Measurements from ENCODE around the gene DCN.

GRCh38 chr12:91222746-91223145 lies 40.1 kb upstream of the DCN start:
- no peak for TF ChIP-seq POLR2A (IDR thresholded peaks at IDR 0.05; ENCODE audit: low read depth, low read length)
- TF ChIP-seq, protein P1, sequence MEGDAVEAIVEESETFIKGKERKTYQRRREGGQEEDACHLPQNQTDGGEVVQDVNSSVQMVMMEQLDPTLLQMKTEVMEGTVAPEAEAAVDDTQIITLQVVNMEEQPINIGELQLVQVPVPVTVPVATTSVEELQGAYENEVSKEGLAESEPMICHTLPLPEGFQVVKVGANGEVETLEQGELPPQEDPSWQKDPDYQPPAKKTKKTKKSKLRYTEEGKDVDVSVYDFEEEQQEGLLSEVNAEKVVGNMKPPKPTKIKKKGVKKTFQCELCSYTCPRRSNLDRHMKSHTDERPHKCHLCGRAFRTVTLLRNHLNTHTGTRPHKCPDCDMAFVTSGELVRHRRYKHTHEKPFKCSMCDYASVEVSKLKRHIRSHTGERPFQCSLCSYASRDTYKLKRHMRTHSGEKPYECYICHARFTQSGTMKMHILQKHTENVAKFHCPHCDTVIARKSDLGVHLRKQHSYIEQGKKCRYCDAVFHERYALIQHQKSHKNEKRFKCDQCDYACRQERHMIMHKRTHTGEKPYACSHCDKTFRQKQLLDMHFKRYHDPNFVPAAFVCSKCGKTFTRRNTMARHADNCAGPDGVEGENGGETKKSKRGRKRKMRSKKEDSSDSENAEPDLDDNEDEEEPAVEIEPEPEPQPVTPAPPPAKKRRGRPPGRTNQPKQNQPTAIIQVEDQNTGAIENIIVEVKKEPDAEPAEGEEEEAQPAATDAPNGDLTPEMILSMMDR (IDR thresholded peaks at IDR 0.05; ENCODE audit: extremely low read depth in 1 of 2, insufficient read depth in 1 of 2, low read depth in 1 of 2, low read length in 2 of 2) = no peak
- TF ChIP-seq EZH2 (IDR thresholded peaks at IDR 0.05; ENCODE audit: borderline replicate concordance, low read depth, low read length, severe bottlenecking) = no peak
